Osteocyte (in vitro differentiated cells): ENCODE results near the gene ASTN1. TPM values are rescaled to one million over a fixed set of nuclear protein-coding genes. Genes with fewer than 3 reads are reported as not detected.

Source experiments
- DNase-seq: peaks from one replicate; pipeline ENCODE4 v3.0.0; 2021; ENCODE audit warnings: mixed read lengths; ENCODE audit not compliant: unreplicated experiment; ENCODE audit errors: extremely low spot score
- H3K27ac Mint-ChIP-seq: one replicate; pipeline ENCODE4 v1.8.0; 2021; ENCODE audit warnings: mild to moderate bottlenecking, mixed read lengths; ENCODE audit not compliant: unreplicated experiment
- H3K27me3 Mint-ChIP-seq: one replicate; pipeline ENCODE4 v1.8.0; 2021; ENCODE audit warnings: mixed read lengths; ENCODE audit not compliant: unreplicated experiment
- H3K36me3 Mint-ChIP-seq: one replicate; pipeline ENCODE4 v1.8.0; 2021; ENCODE audit warnings: mixed read lengths; ENCODE audit not compliant: unreplicated experiment
- H3K4me1 Mint-ChIP-seq: one replicate; pipeline ENCODE4 v1.8.0; 2021; ENCODE audit warnings: mixed read lengths; ENCODE audit not compliant: unreplicated experiment
- H3K4me3 Mint-ChIP-seq: one replicate; pipeline ENCODE4 v1.8.0; 2021; ENCODE audit warnings: mild to moderate bottlenecking, moderate library complexity, mixed read lengths; ENCODE audit not compliant: unreplicated experiment
- H3K9me3 Mint-ChIP-seq: one replicate; pipeline ENCODE4 v1.8.0; 2021; ENCODE audit warnings: mixed read lengths; ENCODE audit not compliant: unreplicated experiment
- CTCF ChIP-seq: fragments of 200-600 bp; sonication (generic); IDR thresholded peaks from 2 replicates; pipeline ENCODE4 v1.5.0; 2021; ENCODE audit warnings: antibody characterized with exemption, mild to moderate bottlenecking, moderate library complexity
- total RNA-seq: library from RNA; stranded (reverse); gene quantifications from 2 replicates; pipeline ENCODE4 v1.2.1, GENCODE V29; 2021

The ASTN1 gene
- total RNA-seq, 1 donor from 2014 or later, result not detected

- H3K9me3 Mint-ChIP-seq, result no peaks in the 10 kb centered on the region
- no peak for TF ChIP-seq CTCF
- DNase-seq, result no peak
- H3K27ac Mint-ChIP-seq, result no peak overlapping the region
- no peaks in the 10 kb centered on the region for H3K4me1 Mint-ChIP-seq
- no peaks in the 10 kb centered on the region for H3K27me3 Mint-ChIP-seq
- H3K36me3 Mint-ChIP-seq, result no peaks in the 10 kb centered on the region
- no peak overlapping the region for H3K4me3 Mint-ChIP-seq
These were observed 47.6 kb downstream of the ASTN1 start for GRCh38 chr1:177116941-177117340.

- no peaks in the 10 kb centered on the region for H3K4me1 Mint-ChIP-seq
- no peak overlapping the region for H3K4me3 Mint-ChIP-seq
- no peaks in the 10 kb centered on the region for H3K36me3 Mint-ChIP-seq
- H3K27me3 Mint-ChIP-seq, result no peaks in the 10 kb centered on the region
- no peak for DNase-seq
- TF ChIP-seq CTCF, result no peak
- H3K27ac Mint-ChIP-seq, result no peak overlapping the region
- H3K9me3 Mint-ChIP-seq, result no peaks in the 10 kb centered on the region
These were observed 57.7 kb downstream of the ASTN1 start for GRCh38 chr1:177106614-177107365.

GRCh38 chr1:177106196-177106595 is 58.3 kb downstream of the ASTN1 start:
- no peak overlapping the region for H3K4me3 Mint-ChIP-seq
- no peaks in the 10 kb centered on the region for H3K27me3 Mint-ChIP-seq
- no peaks in the 10 kb centered on the region for H3K4me1 Mint-ChIP-seq

GRCh38 chr1:177103005-177103852 is 61.3 kb downstream of the ASTN1 start:
- no peaks in the 10 kb centered on the region for H3K9me3 Mint-ChIP-seq
- H3K27me3 Mint-ChIP-seq, result no peaks in the 10 kb centered on the region
- no peak for TF ChIP-seq CTCF
- H3K4me3 Mint-ChIP-seq, result no peak overlapping the region
- H3K27ac Mint-ChIP-seq, result no peak overlapping the region
- H3K4me1 Mint-ChIP-seq, result no peaks in the 10 kb centered on the region
- no peaks in the 10 kb centered on the region for H3K36me3 Mint-ChIP-seq
- DNase-seq, result no peak

More at GRCh38 chr1:177106196-177106595, 58.3 kb downstream of the ASTN1 start:
- Mint-ChIP-seq H3K9me3 (no peaks in the 10 kb centered on the region), H3K36me3 (no peaks in the 10 kb centered on the region), H3K27ac (no peak overlapping the region)
- no peak for TF ChIP-seq CTCF
- no peak for DNase-seq

GRCh38 chr1:177092001-177092400 is 72.5 kb downstream of the ASTN1 start:
- no peak for DNase-seq
- H3K27me3 Mint-ChIP-seq, result no peaks in the 10 kb centered on the region
- TF ChIP-seq CTCF, result no peak
- no peak overlapping the region for H3K4me3 Mint-ChIP-seq
- H3K27ac Mint-ChIP-seq, result no peak overlapping the region
- no peaks in the 10 kb centered on the region for H3K4me1 Mint-ChIP-seq
- peaks cover 16% of the 10 kb centered on the region for H3K9me3 Mint-ChIP-seq
- no peaks in the 10 kb centered on the region for H3K36me3 Mint-ChIP-seq
